Measurements from ENCODE around the gene OR5C1.

DNA sequence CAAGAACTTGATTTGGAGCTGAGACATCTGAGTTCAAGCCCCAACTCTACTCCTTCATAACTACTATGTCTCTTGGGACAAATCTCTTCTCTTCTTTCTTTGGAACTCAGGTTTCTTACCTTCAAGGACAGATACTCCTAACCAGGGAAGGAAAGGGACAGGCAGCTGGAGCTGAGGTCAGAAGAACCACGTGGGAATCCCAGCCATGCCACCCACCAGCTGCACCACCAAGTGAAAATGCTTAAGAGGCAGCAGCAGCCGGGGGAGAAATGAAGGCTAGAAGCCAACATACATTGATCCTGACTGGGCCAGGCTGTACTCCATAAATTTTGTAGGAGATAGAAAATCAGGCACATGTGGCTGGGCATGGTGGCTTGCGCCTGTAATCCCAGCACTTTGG is 9.6 kb upstream of the OR5C1 start:
- TF ChIP-seq, protein P1, sequence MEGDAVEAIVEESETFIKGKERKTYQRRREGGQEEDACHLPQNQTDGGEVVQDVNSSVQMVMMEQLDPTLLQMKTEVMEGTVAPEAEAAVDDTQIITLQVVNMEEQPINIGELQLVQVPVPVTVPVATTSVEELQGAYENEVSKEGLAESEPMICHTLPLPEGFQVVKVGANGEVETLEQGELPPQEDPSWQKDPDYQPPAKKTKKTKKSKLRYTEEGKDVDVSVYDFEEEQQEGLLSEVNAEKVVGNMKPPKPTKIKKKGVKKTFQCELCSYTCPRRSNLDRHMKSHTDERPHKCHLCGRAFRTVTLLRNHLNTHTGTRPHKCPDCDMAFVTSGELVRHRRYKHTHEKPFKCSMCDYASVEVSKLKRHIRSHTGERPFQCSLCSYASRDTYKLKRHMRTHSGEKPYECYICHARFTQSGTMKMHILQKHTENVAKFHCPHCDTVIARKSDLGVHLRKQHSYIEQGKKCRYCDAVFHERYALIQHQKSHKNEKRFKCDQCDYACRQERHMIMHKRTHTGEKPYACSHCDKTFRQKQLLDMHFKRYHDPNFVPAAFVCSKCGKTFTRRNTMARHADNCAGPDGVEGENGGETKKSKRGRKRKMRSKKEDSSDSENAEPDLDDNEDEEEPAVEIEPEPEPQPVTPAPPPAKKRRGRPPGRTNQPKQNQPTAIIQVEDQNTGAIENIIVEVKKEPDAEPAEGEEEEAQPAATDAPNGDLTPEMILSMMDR (IDR thresholded peaks at IDR 0.05): no peak
- TF ChIP-seq POLR2A (IDR thresholded peaks at IDR 0.05): no peak
- TF ChIP-seq POLR2AphosphoS5 (IDR thresholded peaks at IDR 0.05): no peak

Measured in prostate gland (tissue), 2 donors.